ENCODE results near the gene AVPI1.
A peak's percentile ranks its signal among the peaks of the same experiment; 100 is the strongest.

Gene AVPI1

DNA sequence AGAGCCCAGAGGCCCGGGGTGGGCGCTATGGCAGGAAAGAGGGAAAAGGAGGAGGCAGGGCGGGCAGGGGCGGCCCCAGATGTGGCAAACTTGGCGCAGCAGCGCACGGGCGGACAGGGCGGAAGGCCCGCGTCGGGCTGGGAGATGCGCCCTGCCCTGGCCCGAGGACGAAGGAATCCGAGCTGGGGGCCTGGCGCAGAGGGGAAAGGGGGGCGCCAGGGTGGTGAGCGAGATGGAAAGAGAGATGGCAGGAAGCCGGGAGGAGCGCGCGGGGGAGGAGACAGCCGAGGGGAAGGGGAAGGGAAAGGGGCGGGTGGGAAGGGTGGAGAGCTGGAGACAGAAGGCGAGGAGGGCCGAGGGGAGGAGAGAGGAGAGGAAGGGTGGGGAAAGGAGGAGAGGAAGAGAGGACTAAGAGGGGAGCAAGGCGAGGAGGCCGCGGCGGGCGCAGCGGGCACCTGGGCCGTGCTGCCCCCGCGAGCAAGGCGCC is 26.3 kb upstream of the AVPI1 start, which contains the start of gene MARVELD1:
Gene MARVELD1, plus strand, starts transcription at position 392 of the 487 bp plus-strand sequence. CDS start 147 bp downstream, outside the sequence.
- no peak for DNase-seq (ENCODE audit: low read depth)
- peak within 1 kb of the TSS; percentile 67 for H3K4me3 ChIP-seq (ENCODE audit: low read depth, low read length)
- TF ChIP-seq, protein P1, sequence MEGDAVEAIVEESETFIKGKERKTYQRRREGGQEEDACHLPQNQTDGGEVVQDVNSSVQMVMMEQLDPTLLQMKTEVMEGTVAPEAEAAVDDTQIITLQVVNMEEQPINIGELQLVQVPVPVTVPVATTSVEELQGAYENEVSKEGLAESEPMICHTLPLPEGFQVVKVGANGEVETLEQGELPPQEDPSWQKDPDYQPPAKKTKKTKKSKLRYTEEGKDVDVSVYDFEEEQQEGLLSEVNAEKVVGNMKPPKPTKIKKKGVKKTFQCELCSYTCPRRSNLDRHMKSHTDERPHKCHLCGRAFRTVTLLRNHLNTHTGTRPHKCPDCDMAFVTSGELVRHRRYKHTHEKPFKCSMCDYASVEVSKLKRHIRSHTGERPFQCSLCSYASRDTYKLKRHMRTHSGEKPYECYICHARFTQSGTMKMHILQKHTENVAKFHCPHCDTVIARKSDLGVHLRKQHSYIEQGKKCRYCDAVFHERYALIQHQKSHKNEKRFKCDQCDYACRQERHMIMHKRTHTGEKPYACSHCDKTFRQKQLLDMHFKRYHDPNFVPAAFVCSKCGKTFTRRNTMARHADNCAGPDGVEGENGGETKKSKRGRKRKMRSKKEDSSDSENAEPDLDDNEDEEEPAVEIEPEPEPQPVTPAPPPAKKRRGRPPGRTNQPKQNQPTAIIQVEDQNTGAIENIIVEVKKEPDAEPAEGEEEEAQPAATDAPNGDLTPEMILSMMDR (IDR thresholded peaks at IDR 0.05; ENCODE audit: low read depth, low read length, missing control alignments) = no peak

- H3K4me3 ChIP-seq (ENCODE audit: low read depth, low read length) = no peak overlapping the region
- DNase-seq (ENCODE audit: low read depth) = no peak
- TF ChIP-seq, protein P1 (IDR thresholded peaks at IDR 0.05; ENCODE audit: low read depth, low read length, missing control alignments) = no peak
Observed at GRCh38 chr10:97711640-97712572, 24.9 kb upstream of the AVPI1 start.

GRCh38 chr10:97708976-97709946 is 22.2 kb upstream of the AVPI1 start:
- H3K4me3 ChIP-seq (ENCODE audit: low read depth, low read length) = no peak overlapping the region
- no peak for DNase-seq (ENCODE audit: low read depth)
- TF ChIP-seq, protein P1 (IDR thresholded peaks at IDR 0.05; ENCODE audit: low read depth, low read length, missing control alignments) = peak; percentile 67

DNA sequence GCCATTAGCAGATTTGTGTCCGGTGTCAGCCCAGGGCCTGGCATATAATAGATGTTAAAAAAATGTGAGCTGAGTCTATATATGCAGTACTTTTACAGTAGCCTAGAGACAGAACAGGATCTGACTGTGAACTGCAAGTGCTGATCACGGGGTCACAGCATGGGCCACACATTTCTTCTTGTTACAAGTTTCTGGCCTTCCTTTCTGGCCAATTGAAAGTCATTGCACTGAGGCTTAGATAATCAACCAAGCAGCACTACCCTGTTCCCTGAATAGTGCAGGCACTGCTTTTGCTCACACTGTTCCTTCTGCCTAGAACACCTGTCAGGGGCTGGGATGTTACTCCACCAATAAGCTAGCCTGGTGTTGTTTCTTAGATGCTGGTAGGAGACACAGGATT is 21.1 kb upstream of the AVPI1 start:
- TF ChIP-seq, protein P1 (IDR thresholded peaks at IDR 0.05; ENCODE audit: low read depth, low read length, missing control alignments) = no peak
- DNase-seq (ENCODE audit: low read depth) = no peak
- H3K4me3 ChIP-seq (ENCODE audit: low read depth, low read length) = no peak overlapping the region

DNA sequence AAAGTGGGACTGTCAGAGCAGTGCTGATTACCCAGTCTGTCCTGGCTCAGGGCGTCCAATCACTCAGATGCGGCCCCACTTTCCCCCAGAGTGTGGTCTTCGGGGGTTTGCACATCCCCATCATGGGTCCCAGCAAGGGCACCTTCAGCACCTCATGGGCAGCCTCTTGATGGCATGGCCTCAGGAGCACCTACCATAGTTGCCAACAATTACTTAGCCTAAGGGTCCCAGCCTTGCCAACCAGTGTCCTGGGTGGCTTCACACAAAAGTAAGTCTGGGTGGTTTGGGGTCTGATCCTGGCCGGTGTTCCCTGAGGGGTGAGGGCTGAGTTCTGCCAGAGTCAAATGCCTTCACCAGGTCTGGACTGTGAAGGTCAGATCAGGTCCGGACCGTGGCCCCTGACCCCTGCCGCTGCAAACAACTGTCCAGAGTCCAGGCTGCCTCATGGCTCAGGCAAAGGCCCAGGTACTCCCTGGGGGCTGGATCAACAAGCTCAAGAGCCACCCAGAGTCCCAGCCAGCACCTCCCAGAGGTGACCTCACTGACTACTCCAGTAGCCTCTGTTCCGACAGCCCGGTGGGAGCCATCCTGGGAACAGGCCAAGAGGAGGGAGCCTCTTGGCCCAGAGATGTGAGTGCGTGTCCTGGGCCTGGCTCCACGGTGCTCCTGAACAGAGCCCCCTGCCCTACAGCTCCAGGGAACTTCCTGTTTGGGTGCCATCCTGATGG is 20.3 kb upstream of the AVPI1 start:
- TF ChIP-seq, protein P1 (IDR thresholded peaks at IDR 0.05; ENCODE audit: low read depth, low read length, missing control alignments) = no peak
- DNase-seq (ENCODE audit: low read depth) = no peak
- no peak overlapping the region for H3K4me3 ChIP-seq (ENCODE audit: low read depth, low read length)

Data from GM12864 (cell line).